ENCODE results near the gene TMPRSS11B.

DNA sequence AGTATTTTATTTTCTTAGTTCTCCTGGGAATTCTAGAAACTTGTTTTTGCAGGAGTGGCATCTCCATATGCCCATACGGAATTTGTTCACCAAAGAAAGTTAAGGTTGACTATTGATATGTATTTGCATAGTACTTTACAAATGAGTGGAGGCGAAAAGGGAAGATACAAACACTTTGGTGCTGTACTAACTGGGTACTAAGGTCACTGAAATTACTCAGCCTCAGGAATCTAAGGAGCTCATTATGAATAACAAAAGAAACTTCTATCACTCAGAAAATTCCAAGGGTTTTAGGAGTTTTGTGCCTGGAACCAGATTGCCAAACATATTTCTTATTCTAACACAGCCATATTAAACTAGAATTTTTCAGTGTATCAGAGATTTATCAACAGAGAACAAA lies 27.4 kb upstream of the TMPRSS11B start:
- no peak for TF ChIP-seq TAF1 (IDR thresholded peaks at IDR 0.05; ENCODE audit: borderline replicate concordance, low read depth, low read length)
- no peak for TF ChIP-seq POLR2A (IDR thresholded peaks at IDR 0.05; ENCODE audit: low read depth, low read length)
- TF ChIP-seq POLR2AphosphoS5 (IDR thresholded peaks at IDR 0.05; ENCODE audit: low read depth, low read length): no peak

All from GM12892 (cell line).